Vagina (tissue), 2 donors: ENCODE data around the gene RALGAPB.

Experiments
- CTCF ChIP-seq, 3 experiments: fragments of 450-650 bp in 2 of 3; fragments of 200-600 bp in 1 of 3; sonication (generic) in 1 of 3; IDR thresholded peaks; one replicate each; pipeline ENCODE4 v1.5.1; 2017 to 2019; ENCODE audit warnings: antibody characterized with exemption in 3 of 3, mild to moderate bottlenecking in 2 of 3, moderate library complexity in 2 of 3
- POLR2AphosphoS5 ChIP-seq, 2 donors: sonication (generic); formaldehyde crosslinking; IDR thresholded peaks; one replicate each; pipeline ENCODE4 v1.9.0; 2017; ENCODE audit warnings: antibody characterized with exemption in 2 of 2, mild to moderate bottlenecking in 2 of 2, low read depth in 1 of 2; ENCODE audit not compliant: insufficient read depth in 1 of 2

GRCh38 chr20:38548356-38549083 lies 75.9 kb downstream of the RALGAPB start:
- TF ChIP-seq CTCF (IDR thresholded peaks at IDR 0.05) = no peak
- TF ChIP-seq POLR2AphosphoS5 (IDR thresholded peaks at IDR 0.05; ENCODE audit: insufficient read depth in 1 of 2, low read depth in 1 of 2) = no peak
